ENCODE data around the gene SNX11.
"Not testable (repeated sequence)": the region's sequence is repeated elsewhere in the genome, so short reads cannot be mapped to it uniquely, and the experiment has no call there.

SNX11 gene

DNA sequence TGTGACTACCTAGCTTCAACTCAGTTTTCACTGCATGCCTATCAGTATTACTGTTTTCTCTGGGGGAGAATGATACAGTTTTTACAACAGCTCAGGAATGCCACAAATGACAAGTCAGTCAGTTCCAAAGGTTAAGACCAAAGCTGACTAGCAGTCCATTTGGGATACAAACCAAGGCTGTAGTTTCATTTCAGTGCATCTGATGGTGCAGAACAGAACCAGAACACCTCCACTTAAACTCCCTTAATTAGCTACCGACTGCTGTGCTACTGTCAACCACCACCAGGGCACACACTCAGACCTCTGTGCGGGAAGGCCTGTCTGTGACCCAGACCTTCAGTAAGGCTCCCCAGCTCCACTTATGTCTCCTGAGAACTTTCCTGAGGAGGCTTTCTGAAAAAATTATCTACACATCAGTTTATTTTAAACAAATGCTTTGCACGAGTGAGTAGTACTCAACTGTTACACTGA is 39.0 kb upstream of the SNX11 start:
- Histone ChIP-seq H3K4me3 (ENCODE audit: low read depth, low read length) (no peak overlapping the region), H3K27ac (ENCODE audit: low read depth, low read length) (no peak overlapping the region), H3K9me3 (ENCODE audit: control insufficient read depth, insufficient read depth, low read length) (no peaks in the 10 kb centered on the region), H3K36me3 (ENCODE audit: control insufficient read depth, insufficient read depth, low read length) (peaks cover 85% of the 10 kb centered on the region), H3K9ac (ENCODE audit: low read depth, low read length) (no peak overlapping the region), H3K4me1 (ENCODE audit: control insufficient read depth, insufficient read depth, low read length) (peaks cover 9% of the 10 kb centered on the region), H3K27me3 (ENCODE audit: control insufficient read depth, insufficient read depth, low read length) (no peaks in the 10 kb centered on the region)

GRCh38 chr17:48070195-48070594 is 37.4 kb upstream of the SNX11 start:
- Histone ChIP-seq H3K9ac (ENCODE audit: low read depth, low read length) (no peak overlapping the region), H3K4me3 (ENCODE audit: low read depth, low read length) (no peak overlapping the region), H3K27ac (ENCODE audit: low read depth, low read length) (no peak overlapping the region), H3K36me3 (ENCODE audit: control insufficient read depth, insufficient read depth, low read length) (peaks cover 86% of the 10 kb centered on the region), H3K27me3 (ENCODE audit: control insufficient read depth, insufficient read depth, low read length) (no peaks in the 10 kb centered on the region), H3K4me1 (ENCODE audit: control insufficient read depth, insufficient read depth, low read length) (peaks cover 9% of the 10 kb centered on the region), H3K9me3 (ENCODE audit: control insufficient read depth, insufficient read depth, low read length) (no peaks in the 10 kb centered on the region)

DNA sequence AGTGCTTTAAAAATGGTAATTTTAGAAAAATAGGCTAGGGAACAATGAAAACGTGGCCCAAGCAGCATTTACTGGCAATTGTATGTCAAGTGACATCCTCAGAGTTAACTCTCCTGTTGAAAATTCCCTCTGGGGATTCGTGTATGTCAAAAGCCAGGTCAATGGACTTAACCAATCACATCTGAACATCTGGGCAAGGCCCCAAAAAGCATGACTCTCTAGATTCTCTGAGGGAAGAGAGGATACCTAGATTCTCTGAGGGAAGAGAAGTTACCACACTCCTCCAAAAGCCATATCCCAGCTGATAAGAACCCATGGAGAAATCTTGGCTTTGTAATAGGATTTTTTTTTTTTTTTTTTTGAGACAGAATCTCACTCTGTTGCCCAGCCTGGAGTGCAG is 35.9 kb upstream of the SNX11 start:
- Histone ChIP-seq H3K9me3 (ENCODE audit: control insufficient read depth, insufficient read depth, low read length) (no peaks in the 10 kb centered on the region), H3K36me3 (ENCODE audit: control insufficient read depth, insufficient read depth, low read length) (peaks cover 90% of the 10 kb centered on the region), H3K27ac (ENCODE audit: low read depth, low read length) (no peak overlapping the region), H3K27me3 (ENCODE audit: control insufficient read depth, insufficient read depth, low read length) (no peaks in the 10 kb centered on the region), H3K4me1 (ENCODE audit: control insufficient read depth, insufficient read depth, low read length) (0 out of 2 replicates have a peak, but pooled peaks cover under 1% of the 10 kb centered on the region), H3K4me3 (ENCODE audit: low read depth, low read length) (no peak overlapping the region), H3K9ac (ENCODE audit: low read depth, low read length) (no peak overlapping the region)

- H3K9me3 ChIP-seq (ENCODE audit: control insufficient read depth, insufficient read depth, low read length); H3K27ac ChIP-seq (ENCODE audit: low read depth, low read length); H3K4me3 ChIP-seq (ENCODE audit: low read depth, low read length); H3K4me1 ChIP-seq (ENCODE audit: control insufficient read depth, insufficient read depth, low read length); H3K9ac ChIP-seq (ENCODE audit: low read depth, low read length); H3K27me3 ChIP-seq (ENCODE audit: control insufficient read depth, insufficient read depth, low read length): not testable (repeated sequence)
- peaks cover 84% of the 10 kb centered on the region for H3K36me3 ChIP-seq (ENCODE audit: control insufficient read depth, insufficient read depth, low read length)
Observed at GRCh38 chr17:48072811-48073210, 34.8 kb upstream of the SNX11 start.

DNA sequence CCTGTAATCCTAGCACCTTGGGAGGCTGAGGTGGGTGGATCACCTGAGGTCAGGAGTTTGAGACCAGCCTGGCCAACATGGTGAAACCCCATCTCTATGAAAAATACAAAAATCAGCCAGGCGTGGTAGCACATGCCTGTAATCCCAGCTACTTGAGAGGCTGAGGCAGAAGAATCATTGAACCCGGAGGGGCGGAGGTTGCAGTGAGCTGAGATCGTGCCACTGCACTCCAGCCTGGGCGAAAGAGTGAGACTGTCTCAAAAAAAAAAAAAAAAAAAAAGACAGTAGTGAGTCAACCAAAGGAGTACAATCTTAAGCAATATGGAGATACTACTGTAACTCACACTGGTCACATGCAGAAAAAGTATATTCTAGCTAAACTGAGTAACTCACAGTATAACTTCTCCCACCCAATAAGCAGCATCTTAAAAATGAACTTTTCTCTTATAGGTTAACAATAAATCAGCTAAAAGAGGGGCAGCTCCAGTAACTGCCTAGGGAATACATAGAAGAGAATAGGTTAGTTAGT is 33.9 kb upstream of the SNX11 start:
- not testable (repeated sequence) for H3K4me1 ChIP-seq (ENCODE audit: control insufficient read depth, insufficient read depth, low read length); H3K27ac ChIP-seq (ENCODE audit: low read depth, low read length); H3K4me3 ChIP-seq (ENCODE audit: low read depth, low read length); H3K27me3 ChIP-seq (ENCODE audit: control insufficient read depth, insufficient read depth, low read length); H3K9ac ChIP-seq (ENCODE audit: low read depth, low read length); H3K9me3 ChIP-seq (ENCODE audit: control insufficient read depth, insufficient read depth, low read length)
- peaks cover 76% of the 10 kb centered on the region for H3K36me3 ChIP-seq (ENCODE audit: control insufficient read depth, insufficient read depth, low read length)

DNA sequence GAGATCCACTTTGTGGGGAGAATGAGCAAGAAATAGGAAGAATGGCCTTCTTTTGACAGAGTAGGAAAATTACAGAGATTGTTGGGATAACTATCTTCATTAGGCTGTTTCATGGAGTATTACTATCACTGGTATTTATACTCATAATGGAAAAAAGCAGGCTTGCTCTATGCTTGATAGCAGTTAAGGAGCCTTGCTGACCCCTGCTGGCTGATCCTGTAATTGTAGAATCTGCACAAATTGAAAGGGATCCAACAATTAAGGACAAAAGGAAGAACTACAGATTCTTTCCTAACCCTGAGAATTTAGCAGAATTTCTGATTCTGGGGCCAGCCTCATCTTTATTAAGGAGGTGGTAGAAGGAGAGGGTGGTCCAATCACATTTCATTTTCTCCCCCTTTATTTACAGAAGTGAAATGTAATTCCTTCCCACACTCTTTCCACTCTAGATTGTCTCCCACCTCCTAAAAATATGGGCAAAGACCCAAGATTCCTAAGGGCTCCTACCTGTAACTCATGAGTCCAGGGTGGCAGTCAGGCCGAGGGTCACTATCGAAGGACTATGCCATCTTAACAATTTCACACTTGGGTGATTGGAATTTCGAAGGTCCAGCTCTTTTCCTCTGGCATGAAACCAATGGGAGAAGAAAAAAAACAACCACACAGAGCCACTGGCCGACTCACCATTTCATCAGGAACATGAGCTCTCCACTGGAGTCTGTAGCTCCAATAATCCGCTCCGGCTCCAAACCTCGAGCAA is 33.1 kb upstream of the SNX11 start:
- Histone ChIP-seq H3K9ac (ENCODE audit: low read depth, low read length) (no peak overlapping the region), H3K4me1 (ENCODE audit: control insufficient read depth, insufficient read depth, low read length) (no peaks in the 10 kb centered on the region), H3K27ac (ENCODE audit: low read depth, low read length) (peak overlapping the region; percentile 8), H3K27me3 (ENCODE audit: control insufficient read depth, insufficient read depth, low read length) (no peaks in the 10 kb centered on the region), H3K36me3 (ENCODE audit: control insufficient read depth, insufficient read depth, low read length) (peaks cover 71% of the 10 kb centered on the region), H3K4me3 (ENCODE audit: low read depth, low read length) (no peak overlapping the region), H3K9me3 (ENCODE audit: control insufficient read depth, insufficient read depth, low read length) (no peaks in the 10 kb centered on the region)

DNA sequence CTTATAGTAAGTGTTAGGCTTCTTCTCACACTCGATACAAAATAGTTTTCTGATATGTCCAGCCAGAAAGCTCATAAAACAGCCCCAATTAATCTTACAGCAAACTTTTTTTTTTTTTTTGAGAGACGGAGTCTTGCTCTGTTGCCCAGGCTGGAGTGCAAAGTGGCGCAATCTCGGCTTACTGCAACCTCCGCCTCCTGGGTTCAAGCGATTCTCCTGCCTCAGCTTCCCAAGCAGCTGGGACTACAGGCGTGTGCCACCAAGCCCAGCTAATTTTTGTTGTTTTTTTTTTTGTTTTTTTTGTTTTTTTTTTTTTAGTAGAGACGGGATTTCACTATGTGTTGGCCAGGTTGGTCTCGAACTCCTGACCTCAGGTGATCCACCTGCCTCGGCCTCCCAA is 30.4 kb upstream of the SNX11 start:
- H3K27me3 ChIP-seq (ENCODE audit: control insufficient read depth, insufficient read depth, low read length); H3K9me3 ChIP-seq (ENCODE audit: control insufficient read depth, insufficient read depth, low read length); H3K4me3 ChIP-seq (ENCODE audit: low read depth, low read length); H3K4me1 ChIP-seq (ENCODE audit: control insufficient read depth, insufficient read depth, low read length); H3K27ac ChIP-seq (ENCODE audit: low read depth, low read length); H3K9ac ChIP-seq (ENCODE audit: low read depth, low read length): not testable (repeated sequence)
- H3K36me3 ChIP-seq (ENCODE audit: control insufficient read depth, insufficient read depth, low read length) = peaks cover 46% of the 10 kb centered on the region

DNA sequence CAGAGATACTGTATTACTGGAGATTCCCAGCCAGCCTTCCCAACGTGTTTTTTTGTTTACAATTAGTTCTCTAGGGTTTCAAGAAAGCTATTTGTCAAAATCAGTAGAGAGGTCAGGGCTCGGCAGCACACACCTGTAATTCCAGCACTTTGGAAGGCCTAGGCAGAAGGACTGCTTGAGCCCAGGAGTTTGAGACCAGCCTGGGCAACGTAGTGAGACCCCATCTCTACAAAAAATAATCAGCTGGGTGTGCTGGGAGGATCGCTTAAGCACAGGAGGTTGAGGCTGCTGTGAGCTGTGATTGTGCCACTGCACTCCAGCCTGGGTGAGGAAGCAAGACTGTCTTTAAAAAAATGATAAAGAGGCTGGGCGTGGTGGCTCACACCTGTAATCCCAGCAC is 25.7 kb upstream of the SNX11 start:
- Histone ChIP-seq H3K27me3 (ENCODE audit: control insufficient read depth, insufficient read depth, low read length) (no peaks in the 10 kb centered on the region), H3K9me3 (ENCODE audit: control insufficient read depth, insufficient read depth, low read length) (no peaks in the 10 kb centered on the region), H3K9ac (ENCODE audit: low read depth, low read length) (no peak overlapping the region), H3K36me3 (ENCODE audit: control insufficient read depth, insufficient read depth, low read length) (peaks cover 5% of the 10 kb centered on the region), H3K27ac (ENCODE audit: low read depth, low read length) (no peak overlapping the region), H3K4me1 (ENCODE audit: control insufficient read depth, insufficient read depth, low read length) (no peaks in the 10 kb centered on the region), H3K4me3 (ENCODE audit: low read depth, low read length) (no peak overlapping the region)

DNA sequence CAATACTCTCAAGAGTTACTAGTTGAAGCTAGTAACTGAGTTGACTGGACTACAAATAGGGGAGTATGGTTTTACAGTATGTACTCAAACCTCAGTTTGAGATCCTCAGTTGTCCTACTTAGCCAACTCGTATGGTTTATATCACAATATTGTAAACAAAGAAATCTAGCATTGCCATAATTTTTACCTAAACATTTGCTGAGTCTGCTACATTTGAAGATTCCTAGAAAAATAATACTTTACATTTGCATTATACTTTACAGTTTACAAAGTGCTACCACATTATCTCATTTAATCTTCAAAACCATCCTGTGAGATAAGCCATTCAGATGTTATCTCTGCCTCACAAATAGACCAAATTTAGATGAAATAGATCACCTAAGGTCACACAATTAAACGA is 22.6 kb upstream of the SNX11 start:
- Histone ChIP-seq H3K9ac (ENCODE audit: low read depth, low read length) (no peak overlapping the region), H3K9me3 (ENCODE audit: control insufficient read depth, insufficient read depth, low read length) (no peaks in the 10 kb centered on the region), H3K27ac (ENCODE audit: low read depth, low read length) (no peak overlapping the region), H3K36me3 (ENCODE audit: control insufficient read depth, insufficient read depth, low read length) (0 out of 2 replicates have a peak, but pooled peaks cover 3% of the 10 kb centered on the region), H3K27me3 (ENCODE audit: control insufficient read depth, insufficient read depth, low read length) (no peaks in the 10 kb centered on the region), H3K4me1 (ENCODE audit: control insufficient read depth, insufficient read depth, low read length) (no peaks in the 10 kb centered on the region), H3K4me3 (ENCODE audit: low read depth, low read length) (no peak overlapping the region)

- no peaks in the 10 kb centered on the region for H3K9me3 ChIP-seq (ENCODE audit: control insufficient read depth, insufficient read depth, low read length)
- H3K4me1 ChIP-seq (ENCODE audit: control insufficient read depth, insufficient read depth, low read length) = no peaks in the 10 kb centered on the region
- H3K36me3 ChIP-seq (ENCODE audit: control insufficient read depth, insufficient read depth, low read length) = peaks cover 15% of the 10 kb centered on the region
- H3K9ac ChIP-seq (ENCODE audit: low read depth, low read length) = no peak overlapping the region
- no peak overlapping the region for H3K27ac ChIP-seq (ENCODE audit: low read depth, low read length)
- no peaks in the 10 kb centered on the region for H3K27me3 ChIP-seq (ENCODE audit: control insufficient read depth, insufficient read depth, low read length)
- H3K4me3 ChIP-seq (ENCODE audit: low read depth, low read length) = no peak overlapping the region
Observed at GRCh38 chr17:48093341-48094045, 14.1 kb upstream of the SNX11 start.

DNA sequence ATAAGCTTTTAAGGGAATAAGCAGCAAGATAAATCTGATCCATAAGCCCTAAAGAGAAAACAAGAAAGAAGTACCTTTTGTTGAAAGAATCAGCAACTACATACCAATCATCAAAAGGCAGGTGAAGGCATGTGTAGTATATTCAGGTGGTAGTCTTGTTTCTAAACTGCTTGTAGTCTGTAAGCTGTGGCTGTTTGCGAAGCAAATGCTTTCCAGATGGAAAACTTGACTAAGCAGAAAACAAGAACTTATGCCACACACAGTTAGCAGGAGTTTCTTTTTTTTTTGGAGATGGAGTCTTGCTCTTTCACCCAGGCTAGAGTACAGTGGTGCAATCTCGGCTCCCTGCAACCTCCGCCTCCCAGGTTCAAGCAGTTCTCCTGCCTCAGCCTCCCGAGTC is 12.0 kb upstream of the SNX11 start:
- no peak overlapping the region for H3K27ac ChIP-seq (ENCODE audit: low read depth, low read length)
- H3K4me3 ChIP-seq (ENCODE audit: low read depth, low read length) = no peak overlapping the region
- H3K9me3 ChIP-seq (ENCODE audit: control insufficient read depth, insufficient read depth, low read length) = no peaks in the 10 kb centered on the region
- no peaks in the 10 kb centered on the region for H3K4me1 ChIP-seq (ENCODE audit: control insufficient read depth, insufficient read depth, low read length)
- H3K9ac ChIP-seq (ENCODE audit: low read depth, low read length) = no peak overlapping the region
- peaks cover 15% of the 10 kb centered on the region for H3K36me3 ChIP-seq (ENCODE audit: control insufficient read depth, insufficient read depth, low read length)
- no peaks in the 10 kb centered on the region for H3K27me3 ChIP-seq (ENCODE audit: control insufficient read depth, insufficient read depth, low read length)

All from HUES48 (cell line).